Stimulated activated CD8-positive, alpha-beta memory T cell treated with anti-CD3 and anti-CD28 coated beads, Interleukin-4, amount 100 ng/mL, for 24 hours (primary cell): ENCODE measurements around the gene SMARCAL1.
A peak's percentile ranks its signal among the peaks of the same experiment; 100 is the strongest.

Experiments used
- DNase-seq: peaks from one replicate; pipeline ENCODE4 v3.0.0-alpha.2; 2020; ENCODE audit warnings: low read depth

The SMARCAL1 gene

GRCh38 chr2:216477283-216478035, 65.2 kb downstream of the SMARCAL1 start:
- DNase-seq: no peak

- DNase-seq: no peak
Measured at GRCh38 chr2:216478151-216478550, 65.9 kb downstream of the SMARCAL1 start.

- no peak for DNase-seq
Measured at GRCh38 chr2:216478791-216479190, 66.5 kb downstream of the SMARCAL1 start.

- no peak for DNase-seq
Measured at GRCh38 chr2:216480221-216480620, 67.9 kb downstream of the SMARCAL1 start.

GRCh38 chr2:216482640-216483039, 70.4 kb downstream of the SMARCAL1 start:
- no peak for DNase-seq

GRCh38 chr2:216485237-216485636, 73.0 kb downstream of the SMARCAL1 start:
- no peak for DNase-seq

- no peak for DNase-seq
Measured at GRCh38 chr2:216485745-216486144, 73.5 kb downstream of the SMARCAL1 start.

- no peak for DNase-seq
Measured at GRCh38 chr2:216486271-216486670, 74.0 kb downstream of the SMARCAL1 start.

GRCh38 chr2:216486708-216487107, 74.4 kb downstream of the SMARCAL1 start:
- DNase-seq: no peak

- no peak for DNase-seq
Measured at GRCh38 chr2:216490061-216490460, 77.8 kb downstream of the SMARCAL1 start.

- DNase-seq: no peak
Measured at GRCh38 chr2:216491793-216492596, 79.7 kb downstream of the SMARCAL1 start.

- DNase-seq: no peak
Measured at GRCh38 chr2:216492597-216493333, 80.5 kb downstream of the SMARCAL1 start.

GRCh38 chr2:216493334-216493685, 81.0 kb downstream of the SMARCAL1 start:
- no peak for DNase-seq

GRCh38 chr2:216495656-216496055, 83.4 kb downstream of the SMARCAL1 start:
- no peak for DNase-seq

- no peak for DNase-seq
Measured at GRCh38 chr2:216497382-216498069, 85.2 kb downstream of the SMARCAL1 start.

GRCh38 chr2:216498070-216498378, 85.7 kb downstream of the SMARCAL1 start:
- no peak for DNase-seq

GRCh38 chr2:216498379-216499352, 86.4 kb downstream of the SMARCAL1 start, which contains the start of gene RPL37A:
RPL37A (plus strand) TSS chr2:216498844; CDS start chr2:216498875, 31 bp downstream.
- peak; percentile 82 for DNase-seq

- no peak for DNase-seq
Measured at GRCh38 chr2:216499641-216500218, 87.4 kb downstream of the SMARCAL1 start.

GRCh38 chr2:216500572-216500971, 88.3 kb downstream of the SMARCAL1 start:
- DNase-seq: no peak

- DNase-seq: no peak
Measured at GRCh38 chr2:216501854-216502253, 89.6 kb downstream of the SMARCAL1 start.
